ENCODE measurements around the gene SLC16A2.

The SLC16A2 gene

DNA sequence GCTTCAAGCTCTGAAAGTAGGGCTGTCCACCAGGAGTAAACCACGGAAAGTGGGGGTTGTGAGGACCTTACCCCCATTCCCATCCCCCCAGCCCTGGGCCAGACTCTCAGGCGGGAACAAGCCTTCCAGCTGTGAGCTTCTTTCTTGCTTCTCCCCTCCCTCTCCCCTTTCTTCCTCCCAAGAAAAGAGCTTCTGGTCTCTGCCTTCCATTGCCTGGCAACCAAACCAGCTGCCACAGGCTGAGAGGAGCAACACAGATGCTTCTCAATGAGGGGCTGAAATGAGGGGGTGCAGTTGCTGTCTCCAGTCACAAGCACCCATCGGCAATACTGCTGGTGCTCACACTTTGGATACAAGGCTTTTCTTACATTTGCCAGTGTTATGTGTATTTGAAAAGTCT is 72.5 kb downstream of the SLC16A2 start:
- peaks cover 18% of the 10 kb centered on the region for H3K9me3 Mint-ChIP-seq
- H3K4me1 Mint-ChIP-seq: peaks cover 12% of the 10 kb centered on the region
- H3K27me3 Mint-ChIP-seq (ENCODE audit: low read depth, poor library complexity): no peaks in the 10 kb centered on the region

DNA sequence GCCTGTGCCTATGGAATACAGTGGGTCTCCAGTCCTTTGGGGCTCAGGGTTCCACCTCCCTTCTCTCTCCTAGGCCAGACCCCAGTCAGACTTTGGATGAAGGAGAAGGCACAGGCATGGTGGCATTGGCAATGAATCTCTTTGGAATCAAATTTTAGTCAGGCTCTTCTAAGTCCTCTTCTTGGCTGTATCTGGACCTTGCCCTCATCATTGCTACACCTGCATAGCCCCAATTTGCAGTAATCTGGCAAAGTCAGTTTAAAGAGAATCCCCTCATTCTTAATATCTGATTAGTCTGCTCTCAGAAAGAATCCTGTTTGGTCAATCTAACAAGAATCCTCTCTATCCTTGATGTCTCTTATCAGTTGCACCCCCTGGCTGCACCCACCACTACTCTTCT is 77.6 kb downstream of the SLC16A2 start:
- peaks cover 25% of the 10 kb centered on the region for H3K9me3 Mint-ChIP-seq
- H3K36me3 Mint-ChIP-seq (ENCODE audit: low read depth): peaks cover 5% of the 10 kb centered on the region
- H3K4me3 Mint-ChIP-seq: no peak overlapping the region
- H3K27me3 Mint-ChIP-seq (ENCODE audit: low read depth, poor library complexity): no peaks in the 10 kb centered on the region
- no peak overlapping the region for H3K27ac Mint-ChIP-seq
- DNase-seq: no peak
- TF ChIP-seq, protein P1, sequence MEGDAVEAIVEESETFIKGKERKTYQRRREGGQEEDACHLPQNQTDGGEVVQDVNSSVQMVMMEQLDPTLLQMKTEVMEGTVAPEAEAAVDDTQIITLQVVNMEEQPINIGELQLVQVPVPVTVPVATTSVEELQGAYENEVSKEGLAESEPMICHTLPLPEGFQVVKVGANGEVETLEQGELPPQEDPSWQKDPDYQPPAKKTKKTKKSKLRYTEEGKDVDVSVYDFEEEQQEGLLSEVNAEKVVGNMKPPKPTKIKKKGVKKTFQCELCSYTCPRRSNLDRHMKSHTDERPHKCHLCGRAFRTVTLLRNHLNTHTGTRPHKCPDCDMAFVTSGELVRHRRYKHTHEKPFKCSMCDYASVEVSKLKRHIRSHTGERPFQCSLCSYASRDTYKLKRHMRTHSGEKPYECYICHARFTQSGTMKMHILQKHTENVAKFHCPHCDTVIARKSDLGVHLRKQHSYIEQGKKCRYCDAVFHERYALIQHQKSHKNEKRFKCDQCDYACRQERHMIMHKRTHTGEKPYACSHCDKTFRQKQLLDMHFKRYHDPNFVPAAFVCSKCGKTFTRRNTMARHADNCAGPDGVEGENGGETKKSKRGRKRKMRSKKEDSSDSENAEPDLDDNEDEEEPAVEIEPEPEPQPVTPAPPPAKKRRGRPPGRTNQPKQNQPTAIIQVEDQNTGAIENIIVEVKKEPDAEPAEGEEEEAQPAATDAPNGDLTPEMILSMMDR (IDR thresholded peaks at IDR 0.05): no peak
- H3K4me1 Mint-ChIP-seq: peaks cover 1% of the 10 kb centered on the region

More for the DNA sequence above, 72.5 kb downstream of the SLC16A2 start:
- Mint-ChIP-seq H3K36me3 (ENCODE audit: low read depth) (peaks cover under 1% of the 10 kb centered on the region), H3K4me3 (no peak overlapping the region), H3K27ac (no peak overlapping the region)
- TF ChIP-seq, protein P1 (IDR thresholded peaks at IDR 0.05): no peak
- DNase-seq: no peak

DNA sequence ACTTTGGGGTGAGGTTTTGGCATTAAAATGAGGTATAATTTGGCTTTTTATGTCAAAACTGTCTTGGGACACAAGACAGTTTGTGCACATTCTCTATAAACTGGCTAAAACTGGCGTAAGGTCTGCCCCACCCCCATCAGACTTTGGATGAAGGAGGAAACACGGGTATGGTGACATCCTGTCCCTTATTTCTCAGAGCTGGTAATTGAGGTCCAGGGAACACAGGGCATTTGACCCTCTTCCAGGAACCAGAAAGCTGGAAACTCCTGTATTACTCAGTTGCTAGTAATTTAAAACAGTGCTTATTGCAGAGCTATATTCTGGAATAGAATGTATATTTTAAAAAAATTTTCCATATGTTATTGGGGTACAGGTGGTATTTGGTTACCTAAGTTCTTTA is 78.8 kb downstream of the SLC16A2 start:
- Mint-ChIP-seq H3K4me1 (peaks cover 10% of the 10 kb centered on the region), H3K4me3 (no peak overlapping the region), H3K27me3 (ENCODE audit: low read depth, poor library complexity) (no peaks in the 10 kb centered on the region), H3K36me3 (ENCODE audit: low read depth) (peaks cover 5% of the 10 kb centered on the region), H3K9me3 (peaks cover 25% of the 10 kb centered on the region), H3K27ac (no peak overlapping the region)
- DNase-seq: no peak
- TF ChIP-seq, protein P1 (IDR thresholded peaks at IDR 0.05): no peak

DNA sequence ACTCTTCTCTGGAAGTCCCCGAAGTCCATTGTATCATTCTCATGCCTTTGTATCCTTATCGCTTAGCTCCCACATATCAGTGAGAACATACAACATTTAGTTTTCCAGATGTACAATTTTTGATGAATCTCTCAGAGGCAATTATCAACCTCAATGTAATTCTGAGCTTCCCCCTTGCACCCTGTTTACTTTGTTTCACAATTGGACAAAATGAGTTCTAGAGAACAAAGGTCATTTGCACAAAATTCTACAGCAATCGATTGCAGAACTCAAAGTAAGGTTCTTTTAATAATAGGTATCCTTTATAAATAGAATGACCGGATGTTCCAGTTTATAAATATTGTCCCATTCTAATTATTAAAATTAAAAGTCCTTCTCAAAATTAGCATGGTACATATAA is 79.3 kb downstream of the SLC16A2 start:
- peaks cover 3% of the 10 kb centered on the region for H3K27me3 Mint-ChIP-seq (ENCODE audit: low read depth, poor library complexity)
- H3K36me3 Mint-ChIP-seq (ENCODE audit: low read depth): peaks cover 5% of the 10 kb centered on the region
- peaks cover 15% of the 10 kb centered on the region for H3K4me1 Mint-ChIP-seq
- TF ChIP-seq, protein P1 (IDR thresholded peaks at IDR 0.05): no peak
- peaks cover 25% of the 10 kb centered on the region for H3K9me3 Mint-ChIP-seq
- DNase-seq: no peak
- no peak overlapping the region for H3K27ac Mint-ChIP-seq
- no peak overlapping the region for H3K4me3 Mint-ChIP-seq

DNA sequence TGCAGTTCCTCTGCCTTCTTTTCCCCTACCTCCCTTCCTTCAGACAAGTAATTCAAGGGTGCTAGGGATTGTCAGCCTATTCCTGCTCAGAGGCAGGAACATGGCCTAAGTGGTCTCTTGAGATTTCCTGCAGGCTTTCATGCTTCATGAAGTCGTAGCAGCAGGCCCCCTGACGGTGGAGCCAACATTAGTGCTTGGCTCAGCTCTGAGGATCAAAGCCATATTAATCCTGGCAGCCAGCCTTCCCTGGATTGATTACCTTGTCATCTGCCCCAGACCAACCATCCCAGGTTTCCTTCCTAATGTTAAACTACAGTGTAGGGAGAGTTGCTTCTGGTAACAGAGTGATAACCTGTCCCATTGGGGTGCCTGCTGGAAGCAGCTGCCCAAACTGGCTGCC is 84.1 kb downstream of the SLC16A2 start:
- Mint-ChIP-seq H3K4me3 (no peak overlapping the region), H3K27ac (peak overlapping the region; percentile 81), H3K27me3 (ENCODE audit: low read depth, poor library complexity) (peaks cover 5% of the 10 kb centered on the region), H3K4me1 (peaks cover 25% of the 10 kb centered on the region), H3K9me3 (peaks cover 17% of the 10 kb centered on the region), H3K36me3 (ENCODE audit: low read depth) (peaks cover 7% of the 10 kb centered on the region)
- TF ChIP-seq, protein P1 (IDR thresholded peaks at IDR 0.05): no peak
- peak; percentile 19 for DNase-seq

DNA sequence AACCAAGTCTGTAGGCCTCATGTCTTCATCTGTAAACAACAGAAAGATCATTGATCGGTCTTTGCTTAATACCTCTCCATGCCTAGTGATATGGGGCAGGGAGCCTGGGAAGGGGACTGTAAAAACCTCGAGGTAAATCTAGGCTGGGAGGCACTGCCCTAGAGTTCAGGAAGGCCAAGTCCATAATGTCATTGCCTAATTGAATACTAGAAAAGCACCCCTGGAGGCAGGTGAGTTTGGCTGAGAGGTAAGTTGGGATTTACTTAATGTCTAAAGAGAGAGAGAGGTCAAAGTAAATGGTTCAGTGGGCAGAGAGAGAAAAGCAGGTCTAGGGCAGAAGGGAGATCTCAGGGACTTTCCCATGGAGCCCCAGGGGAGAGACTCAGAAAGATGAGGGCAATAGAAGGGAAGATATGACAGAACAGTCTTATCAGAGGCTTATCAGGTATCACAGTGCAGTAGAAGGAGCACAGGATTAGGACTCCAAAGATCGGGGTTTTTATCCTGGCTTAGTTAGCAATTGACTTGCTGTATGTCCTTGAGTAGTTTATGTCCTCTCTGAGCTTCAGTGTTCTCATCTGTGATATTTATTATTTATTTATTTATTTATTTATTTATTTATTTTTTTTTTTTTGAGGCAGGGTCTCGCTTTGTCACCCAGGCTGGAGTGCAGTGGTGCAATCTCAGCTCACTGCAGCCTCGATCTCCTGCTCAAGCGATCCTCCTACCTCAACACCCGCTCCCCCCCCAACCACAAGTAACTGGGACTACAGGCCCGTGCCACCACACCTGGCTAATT is 85.2 kb downstream of the SLC16A2 start:
- Mint-ChIP-seq H3K36me3 (ENCODE audit: low read depth) (peaks cover 7% of the 10 kb centered on the region), H3K9me3 (peaks cover 23% of the 10 kb centered on the region), H3K27ac (no peak overlapping the region), H3K27me3 (ENCODE audit: low read depth, poor library complexity) (peaks cover 5% of the 10 kb centered on the region), H3K4me3 (no peak overlapping the region), H3K4me1 (peaks cover 25% of the 10 kb centered on the region)
- DNase-seq: no peak
- TF ChIP-seq, protein P1 (IDR thresholded peaks at IDR 0.05): no peak
